Thymus (tissue), 11 donors: ENCODE measurements around the gene FAM13C. TPM values are rescaled to one million over a fixed set of nuclear protein-coding genes. Genes with fewer than 3 reads are reported as not detected.
"Not testable (repeated sequence)": the region's sequence is repeated elsewhere in the genome, so short reads cannot be mapped to it uniquely, and the experiment has no call there.

ENCODE experiments used
- DNase-seq, 9 donors: peaks; one replicate each; pipeline ENCODE4 v3.0.0-alpha.2; 2013; ENCODE audit warnings: low spot score in 9 of 9, low read depth in 6 of 9, missing footprints in 1 of 9
- H3K27ac ChIP-seq, 2 donors: one replicate each; pipeline ENCODE4 v1.5.1; 2013; ENCODE audit warnings: control low read depth in 1 of 2, low read depth in 1 of 2, low read length in 1 of 2, mild to moderate bottlenecking in 1 of 2, moderate library complexity in 1 of 2
- H3K27me3 ChIP-seq, 2 donors: one replicate each; pipeline ENCODE4 v1.5.1; 2013; ENCODE audit warnings: low read length in 1 of 2; ENCODE audit not compliant: control insufficient read depth in 2 of 2, insufficient read depth in 1 of 2
- H3K36me3 ChIP-seq, 2 donors: one replicate each; pipeline ENCODE4 v1.5.1; 2013; ENCODE audit warnings: low read length in 1 of 2, mild to moderate bottlenecking in 1 of 2, moderate library complexity in 1 of 2; ENCODE audit not compliant: control insufficient read depth in 2 of 2, insufficient read depth in 2 of 2
- H3K4me1 ChIP-seq, 2 donors: one replicate each; pipeline ENCODE4 v1.5.1; 2013; ENCODE audit warnings: low read length in 2 of 2; ENCODE audit not compliant: control insufficient read depth in 2 of 2, insufficient read depth in 2 of 2
- H3K4me3 ChIP-seq, 2 donors: one replicate each; pipeline ENCODE4 v1.5.1; 2013; ENCODE audit warnings: low read length in 2 of 2, control low read depth in 1 of 2, mild to moderate bottlenecking in 1 of 2
- H3K9me3 ChIP-seq, 2 donors: one replicate each; pipeline ENCODE4 v1.5.1; 2013; ENCODE audit warnings: low read length in 1 of 2, mild to moderate bottlenecking in 1 of 2; ENCODE audit not compliant: control insufficient read depth in 2 of 2, insufficient read depth in 1 of 2
- WGBS: extraction: QIAGEN DNeasy Blood & Tissue Kit; methylation state at CpG from one replicate; pipeline ENCODE4 v1.1.7; 2013; 5-methylcytosine and 5-hydroxymethylcytosine counted together
- polyA plus RNA-seq: library from polyadenylated mRNA; stranded (reverse); fragments of 200-250 nt; gene quantifications from one replicate; pipeline ENCODE4 v1.2.3, GENCODE V29; 2013
- total RNA-seq: library from RNA; stranded (reverse); fragments of 120-200 nt; gene quantifications from one replicate; pipeline ENCODE4 v1.2.4, GENCODE V29; 2013
- donor health status: healthy.

FAM13C gene
- total and polyA plus RNA-seq, 2 donors: 3.7 to 3.9 TPM

DNA sequence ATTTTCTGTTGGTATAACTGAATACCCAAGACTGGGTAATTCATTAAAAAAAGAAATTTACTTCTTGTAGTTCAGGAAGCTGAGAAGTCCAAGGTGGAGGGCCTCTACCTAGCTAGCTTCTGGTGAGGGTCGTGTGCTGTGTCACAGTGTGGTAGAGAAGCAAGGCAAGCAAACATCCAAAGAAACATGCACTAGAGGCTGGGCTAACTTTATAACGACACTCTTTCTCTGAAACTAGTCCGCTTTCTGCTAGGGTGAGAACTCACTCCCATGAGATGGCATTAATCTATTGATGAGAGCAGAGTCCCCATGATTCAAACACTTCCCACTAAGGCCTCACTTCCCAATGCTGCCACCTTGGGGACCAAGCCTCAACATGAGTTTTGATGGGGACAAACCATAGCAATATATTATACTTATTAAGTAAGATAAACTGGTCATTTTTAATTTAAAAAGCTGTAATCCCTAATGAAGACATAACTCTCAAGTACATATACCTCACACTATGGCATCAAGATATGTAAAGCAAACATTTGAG is 135.1 kb downstream of the FAM13C start:
- Histone ChIP-seq H3K4me3 (no peak overlapping the region), H3K27me3 (no peaks in the 10 kb centered on the region), H3K9me3 (no peaks in the 10 kb centered on the region), H3K4me1 (no peaks in the 10 kb centered on the region), H3K36me3 (no peaks in the 10 kb centered on the region), H3K27ac (no peak overlapping the region)
- 96% methylated on average over 3 of the region's 3 CpGs for WGBS
- DNase-seq: no peak

DNA sequence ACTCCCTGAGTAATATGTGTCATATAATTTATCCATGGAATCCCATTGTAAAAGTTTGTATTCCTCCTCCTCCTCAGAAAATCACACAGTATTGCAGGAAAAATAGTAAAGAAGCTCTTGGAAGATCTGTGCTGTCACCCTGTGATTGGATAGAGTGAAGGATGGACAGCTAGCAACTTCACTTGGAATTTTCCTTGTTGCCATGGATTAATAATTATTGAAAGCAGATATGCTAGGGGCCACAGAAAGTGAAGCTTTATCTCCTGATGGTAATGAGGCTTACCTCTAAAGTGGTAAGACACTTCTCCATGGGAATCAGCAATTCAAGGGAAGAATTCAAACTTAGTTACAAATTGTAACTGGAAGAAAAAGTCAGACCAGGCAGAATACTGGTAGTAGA is 137.1 kb downstream of the FAM13C start:
- Histone ChIP-seq H3K27ac (no peak overlapping the region), H3K27me3 (no peaks in the 10 kb centered on the region), H3K36me3 (no peaks in the 10 kb centered on the region), H3K4me1 (no peaks in the 10 kb centered on the region), H3K9me3 (no peaks in the 10 kb centered on the region), H3K4me3 (no peak overlapping the region)
- no peak for DNase-seq

DNA sequence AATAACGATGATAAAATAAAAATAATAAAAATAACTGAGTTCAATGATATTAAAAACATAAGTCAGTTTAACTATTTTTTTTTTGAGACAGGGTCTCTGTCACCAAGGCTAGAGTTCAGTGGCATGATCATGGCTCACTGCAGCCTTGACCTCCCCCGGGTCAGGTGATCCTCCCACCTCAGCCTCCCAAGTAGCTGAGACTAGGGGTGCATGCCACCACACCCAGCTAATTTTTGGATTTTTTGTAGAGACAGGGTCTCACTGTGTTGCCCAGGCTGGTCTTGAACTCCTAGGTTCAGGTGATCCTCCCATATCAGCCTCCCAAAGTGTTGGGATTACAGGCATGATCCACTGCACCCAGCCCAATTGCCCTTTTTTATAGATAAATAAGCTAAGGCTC is 138.8 kb downstream of the FAM13C start:
- not testable (repeated sequence) for H3K27me3 ChIP-seq, H3K4me3 ChIP-seq, DNase-seq, H3K36me3 ChIP-seq, H3K4me1 ChIP-seq, H3K9me3 ChIP-seq, H3K27ac ChIP-seq
- WGBS: 95% methylated on average over 2 of the region's 2 CpGs

GRCh38 chr10:59222788-59223187 is 139.6 kb downstream of the FAM13C start:
- H3K36me3 ChIP-seq: no peaks in the 10 kb centered on the region
- H3K27me3 ChIP-seq: no peaks in the 10 kb centered on the region
- no peak for DNase-seq
- H3K27ac ChIP-seq: no peak overlapping the region
- H3K4me1 ChIP-seq: no peaks in the 10 kb centered on the region
- no peak overlapping the region for H3K4me3 ChIP-seq
- H3K9me3 ChIP-seq: no peaks in the 10 kb centered on the region

DNA sequence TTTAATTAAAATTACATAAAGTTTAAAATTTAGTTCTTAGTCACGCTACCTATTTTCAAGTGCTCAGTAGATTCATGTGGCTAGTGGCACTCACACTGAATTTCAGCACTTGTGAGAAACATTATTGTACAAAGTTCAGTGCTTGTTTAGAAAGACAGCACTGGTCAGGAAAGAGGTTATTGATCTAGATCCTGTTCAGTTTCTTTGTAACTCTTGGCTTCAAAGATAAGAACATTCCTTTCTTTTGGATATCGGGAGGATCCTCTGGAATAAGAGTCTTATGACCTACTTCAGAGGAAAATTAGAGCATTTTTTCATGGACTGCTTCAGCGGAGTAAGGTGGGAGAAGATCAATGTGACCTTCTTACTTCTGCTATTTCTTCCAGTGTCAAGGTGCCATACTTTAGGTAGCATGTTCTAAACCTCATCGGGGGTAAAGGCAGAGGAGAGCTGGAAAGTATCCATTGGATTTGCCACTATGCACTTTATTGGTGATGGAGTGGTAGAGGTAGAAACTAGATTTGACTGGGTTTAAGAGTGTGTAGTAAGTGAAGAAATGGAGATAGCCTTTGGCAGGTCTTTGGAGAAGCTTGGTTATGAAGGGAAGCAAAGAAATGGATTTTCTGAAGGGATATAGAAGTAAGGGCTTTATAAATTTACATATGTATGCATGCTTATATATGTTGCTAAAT is 146.0 kb downstream of the FAM13C start:
- Histone ChIP-seq H3K9me3 (no peaks in the 10 kb centered on the region), H3K36me3 (no peaks in the 10 kb centered on the region), H3K4me1 (no peaks in the 10 kb centered on the region), H3K4me3 (no peak overlapping the region), H3K27me3 (no peaks in the 10 kb centered on the region), H3K27ac (no peak overlapping the region)
- DNase-seq: no peak
- 68% methylated on average over 4 of the region's 4 CpGs for WGBS

DNA sequence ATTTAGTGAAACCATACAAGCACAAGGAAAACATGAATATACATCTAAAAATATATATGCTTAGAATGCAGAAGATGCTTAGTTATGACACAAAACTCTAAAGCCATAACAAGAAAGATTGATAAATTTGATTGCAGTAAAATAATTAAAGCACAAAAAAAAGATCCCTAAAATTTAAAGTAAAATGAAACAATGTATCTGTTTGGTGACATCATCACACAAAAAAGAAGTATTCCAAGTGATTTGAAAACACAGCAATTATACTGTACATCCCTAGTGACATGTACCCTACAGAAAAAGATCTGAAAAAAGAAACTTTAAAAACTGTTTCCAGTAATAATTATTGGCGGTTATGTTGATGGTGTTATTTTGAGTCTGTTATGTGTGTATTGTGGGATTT is 148.2 kb downstream of the FAM13C start:
- Histone ChIP-seq H3K4me1 (no peaks in the 10 kb centered on the region), H3K4me3 (no peak overlapping the region), H3K27ac (no peak overlapping the region), H3K36me3 (no peaks in the 10 kb centered on the region), H3K27me3 (no peaks in the 10 kb centered on the region), H3K9me3 (no peaks in the 10 kb centered on the region)
- no peak for DNase-seq
- 99% methylated on average over 1 of the region's 1 CpG for WGBS

- Histone ChIP-seq H3K27me3 (no peaks in the 10 kb centered on the region), H3K4me3 (no peak overlapping the region), H3K27ac (no peak overlapping the region), H3K9me3 (no peaks in the 10 kb centered on the region), H3K4me1 (no peaks in the 10 kb centered on the region), H3K36me3 (no peaks in the 10 kb centered on the region)
- 80% methylated on average over 2 of the region's 2 CpGs for WGBS
- no peak for DNase-seq
These were observed 150.0 kb downstream of the FAM13C start for GRCh38 chr10:59212301-59212798.

GRCh38 chr10:59206204-59206720 is 156.1 kb downstream of the FAM13C start:
- Histone ChIP-seq H3K36me3 (no peaks in the 10 kb centered on the region), H3K4me3 (no peak overlapping the region), H3K27me3 (no peaks in the 10 kb centered on the region), H3K4me1 (no peaks in the 10 kb centered on the region), H3K9me3 (peaks cover 0 to 5% of the 10 kb centered on the region in 2 donors), H3K27ac (no peak overlapping the region)
- 95% methylated on average over 5 of the region's 5 CpGs for WGBS
- no peak for DNase-seq
